NCI-H2107 treated with DMSO at 0.1 percent for 48 hours (cell line): Measurements from ENCODE around the gene ZNF12.

Source experiments
- DNase-seq: peaks from one replicate; lab custom pipeline; 2025; ENCODE audit not compliant: unreplicated experiment; lab: John Stamatoyannopoulos, UW

Gene ZNF12

GRCh38 chr7:6648066-6648814, 58.5 kb downstream of the ZNF12 start:
- no peak for DNase-seq

DNA sequence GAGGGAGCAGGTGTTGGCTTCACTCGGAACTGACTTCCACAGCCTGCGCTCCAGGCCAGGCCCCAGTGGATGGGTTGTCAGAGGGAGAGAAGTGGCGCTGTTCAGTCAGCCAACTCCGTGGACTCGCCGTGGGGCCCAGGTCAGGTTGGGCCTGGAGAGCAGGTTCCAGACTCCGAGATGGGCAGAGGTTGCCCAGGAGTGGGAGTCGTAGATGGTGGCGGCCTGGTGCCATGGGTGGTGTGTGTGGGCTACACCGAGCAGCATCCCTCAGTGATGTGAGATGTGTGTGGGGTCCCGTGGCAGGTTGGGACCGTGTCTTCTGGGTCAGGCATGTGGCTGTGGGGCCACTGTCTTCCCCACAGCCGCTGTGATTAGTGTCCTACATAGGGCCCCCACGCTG, 59.2 kb downstream of the ZNF12 start:
- DNase-seq = no peak

DNA sequence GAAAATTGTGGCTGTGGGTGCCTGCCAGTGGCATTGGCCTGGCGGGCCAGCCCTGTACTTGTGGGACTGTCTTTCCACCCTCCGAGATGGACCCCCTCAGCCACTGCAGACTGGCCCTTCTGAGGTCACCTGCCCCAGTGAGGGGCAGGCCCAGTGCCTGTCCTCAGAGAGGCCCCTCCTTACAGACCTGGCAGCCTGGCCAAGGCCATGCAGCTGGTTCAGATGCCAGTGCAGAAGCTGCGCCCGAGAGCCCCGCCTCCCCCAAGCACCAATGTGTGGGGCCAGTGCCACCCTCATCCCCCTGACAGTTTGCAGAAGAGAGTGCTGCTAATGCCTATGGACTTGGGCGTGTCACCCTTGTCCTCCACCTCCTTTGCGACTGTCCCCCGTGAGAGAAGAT, 59.7 kb downstream of the ZNF12 start:
- no peak for DNase-seq

DNA sequence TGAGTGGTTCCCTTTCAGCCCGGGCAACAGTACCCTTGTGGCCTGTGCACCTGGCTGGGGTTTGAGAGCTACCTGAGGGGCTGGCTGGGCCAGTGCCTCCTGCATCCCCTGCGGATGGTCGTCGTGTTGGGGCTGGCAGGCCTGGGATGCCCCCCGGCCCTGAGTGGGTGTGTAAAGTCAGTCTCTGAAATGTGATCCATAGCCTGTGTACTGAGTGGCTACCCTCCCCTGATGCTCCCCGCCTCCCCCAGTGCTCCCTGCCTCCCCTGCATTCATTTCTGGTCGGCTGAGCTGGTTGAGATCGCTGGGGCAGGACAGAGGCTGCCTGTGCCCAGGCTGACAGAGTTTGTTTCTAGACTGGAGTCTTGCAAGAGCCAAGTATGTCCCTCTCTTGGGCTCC, 60.3 kb downstream of the ZNF12 start:
- no peak for DNase-seq

GRCh38 chr7:6644728-6645127, 62.0 kb downstream of the ZNF12 start:
- DNase-seq = no peak

DNA sequence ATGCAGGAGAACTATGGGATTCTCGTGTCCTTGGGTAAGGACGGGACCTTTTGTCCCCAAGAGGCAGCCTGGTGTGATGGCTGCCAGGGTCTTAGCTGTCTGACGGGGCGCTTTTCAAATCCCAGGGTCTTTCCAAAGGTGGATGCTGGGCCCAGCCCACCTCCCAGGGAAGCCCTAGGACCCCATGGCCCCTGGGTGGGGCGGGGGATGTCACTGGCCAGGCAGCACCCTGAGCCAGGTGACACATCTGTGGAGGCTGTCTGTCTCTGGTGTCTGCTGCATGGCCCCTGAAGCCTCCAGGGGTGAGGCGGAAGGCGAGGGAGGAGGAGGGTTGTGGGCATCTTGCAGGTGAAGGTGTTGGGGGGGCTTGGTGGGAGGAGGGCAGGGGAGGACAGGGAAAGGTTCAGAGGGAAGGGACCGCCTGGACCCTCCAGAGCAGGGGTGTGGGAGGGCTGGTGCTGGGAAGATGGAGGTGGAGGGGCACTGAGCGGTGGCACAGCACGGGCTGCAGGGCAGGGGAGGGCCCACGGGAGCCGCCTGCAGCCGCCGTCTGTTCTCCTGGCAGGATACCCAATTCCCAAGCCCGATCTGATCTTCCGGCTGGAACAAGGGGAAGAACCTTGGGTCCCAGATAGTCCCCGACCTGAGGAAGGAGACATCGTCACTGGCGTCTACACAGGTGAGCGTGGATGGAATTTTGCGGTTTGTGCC, 62.7 kb downstream of the ZNF12 start:
- DNase-seq = no peak

- DNase-seq = no peak
Measured at GRCh38 chr7:6642861-6643640, 63.7 kb downstream of the ZNF12 start.

DNA sequence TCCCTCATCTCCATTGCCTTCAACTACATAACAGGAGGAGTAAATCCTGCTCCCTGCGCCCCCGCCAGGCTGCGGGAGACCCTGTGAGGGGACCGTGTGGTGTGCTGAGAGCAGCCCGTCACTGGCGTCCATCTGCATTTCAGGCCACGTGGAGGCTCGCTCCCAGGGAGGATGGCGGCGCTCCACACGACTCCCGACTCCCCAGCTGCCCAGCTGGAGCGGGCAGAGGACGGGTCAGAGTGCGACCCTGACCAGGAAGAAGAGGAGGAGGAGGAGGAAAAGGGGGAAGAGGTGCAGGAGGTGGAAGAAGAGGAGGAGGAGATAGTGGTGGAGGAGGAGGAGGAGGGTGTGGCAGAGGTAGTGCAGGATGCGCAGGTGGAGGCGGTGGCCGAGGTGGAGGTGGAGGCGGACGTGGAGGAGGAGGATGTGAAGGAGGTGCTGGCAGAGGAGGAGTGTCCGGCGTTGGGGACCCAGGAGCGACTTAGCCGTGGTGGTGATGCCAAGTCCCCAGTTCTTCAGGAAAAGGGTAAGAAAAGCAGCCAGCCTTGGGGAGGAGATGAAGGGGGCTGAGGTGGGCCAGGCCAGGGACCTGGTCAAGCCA, 64.4 kb downstream of the ZNF12 start:
- no peak for DNase-seq

DNA sequence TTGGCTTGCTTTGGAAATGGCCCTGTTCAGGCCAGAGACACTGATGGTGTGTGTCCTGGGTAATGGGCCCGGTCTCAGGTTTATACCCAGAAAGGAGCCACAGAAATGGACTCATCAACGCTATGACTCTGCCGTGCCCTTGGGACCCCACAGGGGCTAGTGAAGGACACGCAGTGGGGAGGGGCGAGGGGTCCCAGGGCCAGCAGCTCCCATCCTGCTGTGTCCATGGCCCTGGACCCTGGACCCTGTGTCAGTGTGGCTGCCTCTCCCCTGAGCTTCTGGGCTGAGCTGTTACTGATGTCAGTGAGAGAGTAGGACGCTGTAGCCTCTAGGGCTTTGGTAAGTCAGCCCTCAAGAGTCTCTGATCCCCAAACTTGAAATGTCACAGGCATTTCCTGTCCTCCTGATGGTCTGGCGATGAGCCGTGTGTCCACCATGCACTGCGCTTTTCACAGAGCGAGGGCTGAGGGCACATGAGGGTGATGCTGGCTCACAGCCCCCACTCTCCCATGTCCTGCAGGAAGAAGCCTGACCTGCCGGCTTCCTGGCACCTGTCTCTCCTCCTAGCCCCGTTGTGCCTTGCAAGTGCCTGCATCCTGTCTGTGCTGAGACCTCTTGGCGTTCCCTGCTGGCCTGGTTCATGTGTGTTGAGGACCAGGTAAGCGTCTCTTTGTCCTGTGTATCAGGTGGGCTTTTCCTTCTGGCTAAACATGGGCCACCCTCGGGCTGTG, 65.3 kb downstream of the ZNF12 start:
- no peak for DNase-seq

DNA sequence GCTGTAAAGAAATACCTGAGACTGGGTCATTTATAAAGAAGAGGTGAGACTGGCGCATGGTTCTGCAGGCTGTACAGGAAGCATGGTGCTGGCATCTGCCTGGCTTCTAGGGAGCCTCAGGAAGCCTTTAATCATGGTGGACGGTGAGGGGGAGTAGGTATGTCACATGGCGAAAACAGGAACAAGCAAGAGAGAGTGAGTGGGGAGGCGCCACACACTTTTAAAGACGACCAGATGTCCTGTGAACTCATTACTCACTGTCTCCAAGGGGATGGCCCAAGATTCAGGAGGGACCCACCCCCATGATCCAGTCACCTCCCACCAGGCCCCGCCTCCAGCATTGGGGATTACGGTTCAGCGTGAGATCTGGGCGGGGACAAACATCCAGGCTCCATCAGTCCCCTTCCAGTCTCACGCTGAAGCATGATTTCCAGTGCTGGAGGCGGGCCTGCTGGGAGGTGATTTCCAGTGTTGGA, 66.5 kb downstream of the ZNF12 start:
- DNase-seq = no peak

DNA sequence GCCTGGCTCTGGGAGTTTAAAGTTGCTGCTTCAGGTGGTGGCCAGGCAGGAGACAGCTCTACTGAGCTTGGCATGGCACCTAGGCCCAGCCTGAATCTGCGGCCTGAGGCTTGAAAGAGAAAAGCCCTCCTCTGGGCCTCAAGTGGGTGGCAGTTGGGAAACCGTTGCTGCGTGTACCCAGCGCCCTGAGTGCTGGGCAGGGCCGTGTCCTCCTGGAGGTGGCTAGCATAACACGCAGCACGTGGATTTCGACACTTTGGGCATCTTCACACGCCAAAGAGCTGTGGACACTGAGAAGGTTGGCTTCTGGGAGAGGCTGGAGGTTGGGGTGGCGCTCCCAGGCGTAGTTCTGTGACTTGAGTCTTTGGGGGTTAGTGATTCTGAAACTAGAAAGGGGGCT, 67.1 kb downstream of the ZNF12 start:
- DNase-seq = no peak

DNA sequence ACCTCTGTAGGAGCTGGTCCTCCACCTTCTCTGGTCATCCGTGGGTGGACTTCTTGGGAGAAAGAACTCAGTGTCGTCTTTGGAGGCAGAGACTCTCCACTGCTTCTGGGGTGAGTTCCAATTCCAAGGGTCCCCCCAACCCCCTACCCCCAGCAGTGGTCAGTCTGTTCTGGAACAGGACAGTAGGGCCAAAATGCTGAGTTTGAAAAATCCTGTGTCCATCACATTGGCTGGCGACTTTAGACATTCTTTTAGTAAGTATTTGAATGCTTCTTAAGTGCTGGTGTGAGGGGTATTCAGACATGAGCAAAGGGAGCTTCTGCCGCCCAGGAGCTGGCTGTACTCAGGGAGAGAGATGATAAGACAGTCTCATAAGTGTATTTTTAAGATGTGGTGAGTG, 67.7 kb downstream of the ZNF12 start:
- no peak for DNase-seq
